Neutrophil (primary cell): ENCODE data around the gene KLF7.

ENCODE experiments used
- H3K27ac ChIP-seq: fragments of 200-600 bp; sonication (generic); 2 replicates; pipeline ENCODE4 v1.5.1; 2016; ENCODE audit warnings: mild to moderate bottlenecking, moderate library complexity
- H3K27me3 ChIP-seq: fragments of 200-600 bp; sonication (generic); 2 replicates; pipeline ENCODE4 v1.6.0; 2016; ENCODE audit warnings: mild to moderate bottlenecking
- H3K36me3 ChIP-seq: fragments of 200-600 bp; sonication (generic); 2 replicates; pipeline ENCODE4 v1.5.1; 2017
- H3K4me1 ChIP-seq, 2 experiments: fragments of 200-600 bp in 1 of 2; sonication (generic) in 1 of 2; 1 replicate in 1 of 2; 2 replicates in 1 of 2; pipeline versions ENCODE4 v1.5.1 to v1.6.1; 2013 to 2016; ENCODE audit warnings: low read depth in 1 of 2, low read length in 1 of 2, mild to moderate bottlenecking in 1 of 2, moderate library complexity in 1 of 2; ENCODE audit not compliant: control insufficient read depth in 1 of 2, insufficient read depth in 1 of 2
- H3K4me3 ChIP-seq, 2 experiments: fragments of 200-600 bp in 1 of 2; sonication (generic) in 1 of 2; 1 replicate in 1 of 2; 2 replicates in 1 of 2; pipeline ENCODE4 v1.5.1; 2013 to 2016; ENCODE audit warnings: low read depth in 1 of 2, low read length in 1 of 2, mild to moderate bottlenecking in 1 of 2, moderate library complexity in 1 of 2
- H3K9me3 ChIP-seq: fragments of 200-600 bp; sonication (generic); 2 replicates; pipeline ENCODE4 v1.5.1; 2016
- TF ChIP-seq, protein P1 (sequence below): fragments of 200-600 bp; sonication (generic); IDR thresholded peaks from 2 replicates; pipeline ENCODE4 v1.5.1; 2016; ENCODE audit warnings: antibody characterized with exemption

Gene KLF7

DNA sequence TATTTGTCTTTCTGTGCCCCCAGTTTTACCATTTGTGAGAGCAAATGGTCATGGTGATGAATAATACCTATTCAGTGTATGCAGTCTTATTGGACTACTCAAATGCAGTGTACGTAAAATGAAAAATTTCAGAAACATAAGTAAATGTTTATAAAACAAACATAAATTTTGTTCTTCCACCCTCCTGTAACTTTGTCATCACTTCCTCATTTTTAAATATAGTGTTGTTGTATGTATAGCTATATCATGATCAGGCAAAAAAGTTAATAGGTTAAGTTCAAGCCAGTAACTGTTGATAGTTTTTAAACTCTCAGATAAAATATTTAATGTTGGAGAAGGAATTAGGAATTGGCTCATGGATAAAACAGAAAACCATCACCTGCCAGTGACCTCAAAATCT is 93.2 kb downstream of the KLF7 start:
- Histone ChIP-seq H3K27me3 (no peaks in the 10 kb centered on the region), H3K9me3 (no peaks in the 10 kb centered on the region), H3K4me1 (peaks cover 10 to 11% of the 10 kb centered on the region in 2 experiments), H3K36me3 (peaks cover 8% of the 10 kb centered on the region), H3K27ac (no peak overlapping the region), H3K4me3 (no peak overlapping the region)
- TF ChIP-seq, protein P1, sequence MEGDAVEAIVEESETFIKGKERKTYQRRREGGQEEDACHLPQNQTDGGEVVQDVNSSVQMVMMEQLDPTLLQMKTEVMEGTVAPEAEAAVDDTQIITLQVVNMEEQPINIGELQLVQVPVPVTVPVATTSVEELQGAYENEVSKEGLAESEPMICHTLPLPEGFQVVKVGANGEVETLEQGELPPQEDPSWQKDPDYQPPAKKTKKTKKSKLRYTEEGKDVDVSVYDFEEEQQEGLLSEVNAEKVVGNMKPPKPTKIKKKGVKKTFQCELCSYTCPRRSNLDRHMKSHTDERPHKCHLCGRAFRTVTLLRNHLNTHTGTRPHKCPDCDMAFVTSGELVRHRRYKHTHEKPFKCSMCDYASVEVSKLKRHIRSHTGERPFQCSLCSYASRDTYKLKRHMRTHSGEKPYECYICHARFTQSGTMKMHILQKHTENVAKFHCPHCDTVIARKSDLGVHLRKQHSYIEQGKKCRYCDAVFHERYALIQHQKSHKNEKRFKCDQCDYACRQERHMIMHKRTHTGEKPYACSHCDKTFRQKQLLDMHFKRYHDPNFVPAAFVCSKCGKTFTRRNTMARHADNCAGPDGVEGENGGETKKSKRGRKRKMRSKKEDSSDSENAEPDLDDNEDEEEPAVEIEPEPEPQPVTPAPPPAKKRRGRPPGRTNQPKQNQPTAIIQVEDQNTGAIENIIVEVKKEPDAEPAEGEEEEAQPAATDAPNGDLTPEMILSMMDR, result no peak

DNA sequence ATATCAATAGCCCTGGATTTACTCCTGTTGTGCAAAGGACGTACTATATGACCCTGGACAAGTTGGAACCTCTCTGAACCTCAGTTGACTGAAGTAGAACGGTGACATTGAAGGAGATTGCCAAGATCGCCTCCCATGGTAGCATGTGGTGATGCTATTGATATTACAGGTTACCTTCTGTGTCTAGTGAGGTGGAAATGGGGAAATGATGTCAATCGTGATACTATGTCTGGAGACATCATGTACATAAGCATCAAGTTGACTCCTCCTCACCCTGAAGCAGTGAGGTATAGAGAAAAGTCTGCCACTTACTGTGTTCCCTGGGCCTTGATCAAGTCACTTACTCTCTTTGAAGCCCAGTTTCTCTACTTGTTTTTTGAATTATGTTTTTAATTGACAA is 93.9 kb downstream of the KLF7 start:
- Histone ChIP-seq H3K27me3 (no peaks in the 10 kb centered on the region), H3K27ac (no peak overlapping the region), H3K9me3 (no peaks in the 10 kb centered on the region), H3K36me3 (peaks cover 7% of the 10 kb centered on the region), H3K4me3 (no peak overlapping the region), H3K4me1 (peaks cover 10 to 11% of the 10 kb centered on the region in 2 experiments)
- TF ChIP-seq, protein P1, result no peak

DNA sequence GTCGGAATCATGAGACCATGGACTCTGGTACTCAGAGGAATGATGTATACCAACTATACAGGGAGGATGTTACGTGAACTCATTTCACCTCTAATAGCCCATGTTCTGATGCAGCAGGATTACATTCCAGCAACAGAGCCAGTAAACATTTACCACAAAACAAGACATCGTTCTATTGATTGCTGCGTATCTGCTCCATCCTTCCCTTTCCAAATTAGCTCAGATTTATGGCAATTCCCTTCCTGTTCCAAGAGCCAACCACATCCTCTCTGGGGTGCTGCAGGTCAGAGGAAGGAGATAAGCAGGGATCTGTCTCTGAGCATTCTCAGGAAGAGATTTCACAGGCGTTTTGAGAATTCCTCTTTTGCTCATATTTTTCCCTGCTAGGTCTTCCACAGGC is 98.3 kb downstream of the KLF7 start:
- TF ChIP-seq, protein P1, result no peak
- no peaks in the 10 kb centered on the region for H3K9me3 ChIP-seq

DNA sequence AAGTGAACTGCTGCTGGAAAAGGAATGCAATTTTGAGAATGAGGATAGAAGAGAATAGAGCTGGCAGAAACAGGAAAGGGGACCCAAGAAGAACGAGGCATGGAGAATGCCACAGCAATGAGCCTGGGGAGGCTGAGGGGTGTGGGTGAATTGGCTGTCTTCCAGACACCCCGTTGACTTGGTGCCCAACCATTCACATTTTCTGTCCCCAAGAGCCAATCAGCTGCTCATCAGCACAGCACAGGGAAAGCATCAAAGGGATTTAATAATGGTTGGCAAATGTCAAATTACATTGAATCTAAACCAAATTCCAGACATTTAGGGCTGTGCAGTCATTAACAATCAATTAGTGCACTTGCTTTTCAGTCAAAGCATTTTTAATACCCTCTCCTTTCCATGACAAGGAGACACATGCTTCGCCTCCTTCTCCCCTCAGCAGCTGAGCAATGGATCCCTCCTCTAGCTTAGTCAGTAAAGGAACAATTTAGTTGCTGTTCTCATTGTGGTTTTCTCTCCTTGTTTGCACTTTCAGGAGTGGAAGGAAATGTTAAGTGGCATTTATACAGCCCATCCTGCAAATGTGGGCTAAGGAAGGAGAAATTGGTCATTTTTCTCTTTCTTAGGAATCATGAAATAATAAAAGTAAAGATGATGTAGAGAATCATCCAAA is 98.8 kb downstream of the KLF7 start:
- Histone ChIP-seq H3K27me3 (no peaks in the 10 kb centered on the region), H3K4me3 (no peak overlapping the region), H3K9me3 (no peaks in the 10 kb centered on the region), H3K36me3 (no peaks in the 10 kb centered on the region), H3K27ac (no peak overlapping the region), H3K4me1 (no peaks in the 10 kb centered on the region)
- TF ChIP-seq, protein P1, result no peak

More for the DNA sequence above, 98.3 kb downstream of the KLF7 start:
- H3K4me3 ChIP-seq, result no peak overlapping the region
- no peak overlapping the region for H3K27ac ChIP-seq
- H3K36me3 ChIP-seq, result no peaks in the 10 kb centered on the region
- no peaks in the 10 kb centered on the region for H3K4me1 ChIP-seq
- no peaks in the 10 kb centered on the region for H3K27me3 ChIP-seq

DNA sequence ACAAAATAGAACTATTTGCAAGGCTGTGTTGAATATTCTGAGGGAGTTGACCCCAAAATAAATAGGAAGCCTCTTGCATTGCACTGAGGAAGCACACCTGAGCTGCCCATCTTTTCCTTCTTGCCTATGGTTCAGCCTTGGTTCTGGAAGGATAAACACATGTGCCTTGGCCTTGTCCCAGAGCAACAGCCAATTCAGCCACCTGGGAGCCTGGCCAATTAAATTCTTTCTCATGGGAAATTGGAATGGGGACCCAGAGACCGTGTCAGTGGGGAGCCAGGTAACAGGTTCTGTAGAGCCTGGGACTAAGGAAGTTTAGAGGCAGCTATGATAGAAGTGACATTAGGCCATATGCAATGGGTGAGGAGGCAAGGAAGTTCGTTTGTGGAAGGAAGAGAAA is 99.6 kb downstream of the KLF7 start:
- H3K36me3 ChIP-seq, result no peaks in the 10 kb centered on the region

More for the DNA sequence above, 99.6 kb downstream of the KLF7 start:
- Histone ChIP-seq H3K4me1 (no peaks in the 10 kb centered on the region), H3K4me3 (no peak overlapping the region), H3K27ac (no peak overlapping the region), H3K27me3 (no peaks in the 10 kb centered on the region), H3K9me3 (no peaks in the 10 kb centered on the region)
- TF ChIP-seq, protein P1, result no peak
